ENCODE measurements around the gene BET1L. TPM values are rescaled to one million over a fixed set of nuclear protein-coding genes. Genes with fewer than 3 reads are reported as not detected.

BET1L gene
- total RNA-seq, 1 donor from 2014 or later, result 73.2 TPM

DNA sequence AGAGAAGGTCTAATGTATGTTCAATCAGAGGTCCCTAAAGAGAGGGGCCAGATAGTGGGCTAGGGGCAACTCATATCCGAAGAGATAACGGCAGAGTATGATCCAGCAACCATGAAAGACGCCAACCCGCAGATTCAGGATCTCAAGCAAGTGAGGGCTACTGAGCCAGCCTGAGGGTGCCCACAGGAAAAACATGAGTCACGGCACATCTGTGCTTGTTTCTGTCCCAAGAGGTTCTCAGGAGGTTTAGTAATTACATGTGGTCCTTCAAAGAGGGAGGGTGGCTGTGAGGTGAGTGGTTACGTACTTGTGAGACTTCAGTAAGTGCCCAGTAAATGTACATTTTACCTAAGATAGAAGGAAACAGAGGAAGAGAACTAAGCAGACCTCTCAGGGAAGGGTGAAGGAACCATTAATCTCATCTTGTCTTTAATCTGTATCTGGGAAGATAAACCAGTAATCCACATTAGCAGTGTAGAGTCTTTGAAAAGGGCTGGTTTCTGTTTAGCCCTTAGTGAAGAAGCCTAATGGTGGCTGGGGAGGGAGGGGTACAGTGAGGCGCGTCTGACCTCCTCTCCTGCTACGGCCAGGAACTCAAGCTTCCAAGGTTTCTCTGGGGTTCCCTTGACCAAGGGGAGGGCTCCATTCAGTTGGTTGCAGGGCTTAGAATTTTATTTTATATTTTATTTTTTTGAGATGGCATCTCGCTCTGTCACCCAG is 18.7 kb upstream of the BET1L start:
- H3K79me2 ChIP-seq (ENCODE audit: insufficient read depth, low read length), result peaks cover 3% of the 10 kb centered on the region
- H3K4me3 ChIP-seq (ENCODE audit: insufficient read depth, low read depth, low read length), result no peak overlapping the region
- H3K4me3 Mint-ChIP-seq (ENCODE audit: unreplicated experiment), result no peak overlapping the region
- DNase-seq (ENCODE audit: low read depth), result peak; percentile 31
- no peaks in the 10 kb centered on the region for H3K9me3 Mint-ChIP-seq (ENCODE audit: unreplicated experiment)
- no peak overlapping the region for H3K27ac Mint-ChIP-seq (ENCODE audit: unreplicated experiment)
- H2AFZ ChIP-seq (ENCODE audit: low read depth, low read length), result no peak overlapping the region
- H3K27ac ChIP-seq (ENCODE audit: low read depth, low read length), result no peak overlapping the region
- H3K36me3 ChIP-seq (ENCODE audit: insufficient read depth, low read length), result no peaks in the 10 kb centered on the region
- no peaks in the 10 kb centered on the region for H3K4me1 ChIP-seq (ENCODE audit: insufficient read depth, low read length)
- no peaks in the 10 kb centered on the region for H3K27me3 ChIP-seq (ENCODE audit: insufficient read depth, low read length)
- TF ChIP-seq, protein P1, sequence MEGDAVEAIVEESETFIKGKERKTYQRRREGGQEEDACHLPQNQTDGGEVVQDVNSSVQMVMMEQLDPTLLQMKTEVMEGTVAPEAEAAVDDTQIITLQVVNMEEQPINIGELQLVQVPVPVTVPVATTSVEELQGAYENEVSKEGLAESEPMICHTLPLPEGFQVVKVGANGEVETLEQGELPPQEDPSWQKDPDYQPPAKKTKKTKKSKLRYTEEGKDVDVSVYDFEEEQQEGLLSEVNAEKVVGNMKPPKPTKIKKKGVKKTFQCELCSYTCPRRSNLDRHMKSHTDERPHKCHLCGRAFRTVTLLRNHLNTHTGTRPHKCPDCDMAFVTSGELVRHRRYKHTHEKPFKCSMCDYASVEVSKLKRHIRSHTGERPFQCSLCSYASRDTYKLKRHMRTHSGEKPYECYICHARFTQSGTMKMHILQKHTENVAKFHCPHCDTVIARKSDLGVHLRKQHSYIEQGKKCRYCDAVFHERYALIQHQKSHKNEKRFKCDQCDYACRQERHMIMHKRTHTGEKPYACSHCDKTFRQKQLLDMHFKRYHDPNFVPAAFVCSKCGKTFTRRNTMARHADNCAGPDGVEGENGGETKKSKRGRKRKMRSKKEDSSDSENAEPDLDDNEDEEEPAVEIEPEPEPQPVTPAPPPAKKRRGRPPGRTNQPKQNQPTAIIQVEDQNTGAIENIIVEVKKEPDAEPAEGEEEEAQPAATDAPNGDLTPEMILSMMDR (IDR thresholded peaks at IDR 0.05; ENCODE audit: insufficient read depth, low read depth, low read length), result no peak
- no peak for TF ChIP-seq EZH2 (IDR thresholded peaks at IDR 0.05; ENCODE audit: insufficient read depth, low read length)
- no peak overlapping the region for H3K9ac ChIP-seq (ENCODE audit: low read length)
- no peaks in the 10 kb centered on the region for H4K20me1 ChIP-seq (ENCODE audit: insufficient read depth, low read length)
- peaks cover 11% of the 10 kb centered on the region for H3K36me3 Mint-ChIP-seq (ENCODE audit: low read depth, unreplicated experiment)
- no peak overlapping the region for H3K4me2 ChIP-seq (ENCODE audit: low read length)
- FAIRE-seq, result no peak
- H3K27me3 Mint-ChIP-seq (ENCODE audit: low read depth, unreplicated experiment), result no peaks in the 10 kb centered on the region
- no peaks in the 10 kb centered on the region for H3K9me3 ChIP-seq (ENCODE audit: insufficient read depth, low read depth, low read length)
- H3K4me1 Mint-ChIP-seq (ENCODE audit: low read depth, unreplicated experiment), result peaks cover 4% of the 10 kb centered on the region

DNA sequence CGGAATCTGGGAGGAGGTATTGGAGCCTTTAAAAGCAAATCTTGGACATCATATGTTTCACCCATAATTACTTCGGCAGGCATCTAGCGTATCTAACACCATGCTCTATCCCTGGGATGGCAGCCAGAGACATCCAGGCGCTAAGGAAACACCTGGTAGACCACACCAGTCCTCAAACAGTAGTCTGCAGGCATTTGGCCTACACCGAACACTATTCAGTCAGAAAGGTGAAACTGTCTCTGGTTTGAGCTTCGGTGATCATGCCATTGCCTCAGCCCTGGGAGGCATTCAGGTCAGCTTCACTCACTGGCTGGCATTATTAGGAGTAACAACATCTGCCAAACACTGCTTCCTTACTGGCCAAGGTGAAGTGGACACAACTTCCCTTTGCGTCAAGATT is 17.2 kb upstream of the BET1L start:
- Mint-ChIP-seq H3K4me1 (ENCODE audit: low read depth, unreplicated experiment) (peaks cover 4% of the 10 kb centered on the region), H3K27me3 (ENCODE audit: low read depth, unreplicated experiment) (no peaks in the 10 kb centered on the region), H3K27ac (ENCODE audit: unreplicated experiment) (no peak overlapping the region), H3K4me3 (ENCODE audit: unreplicated experiment) (no peak overlapping the region), H3K9me3 (ENCODE audit: unreplicated experiment) (no peaks in the 10 kb centered on the region), H3K36me3 (ENCODE audit: low read depth, unreplicated experiment) (peaks cover 11% of the 10 kb centered on the region)
- no peak for DNase-seq (ENCODE audit: low read depth)
- H4K20me1 ChIP-seq (ENCODE audit: insufficient read depth, low read length), result no peaks in the 10 kb centered on the region
- H3K4me2 ChIP-seq (ENCODE audit: low read length), result no peak overlapping the region
- no peaks in the 10 kb centered on the region for H3K4me1 ChIP-seq (ENCODE audit: insufficient read depth, low read length)
- H2AFZ ChIP-seq (ENCODE audit: low read depth, low read length), result no peak overlapping the region
- H3K79me2 ChIP-seq (ENCODE audit: insufficient read depth, low read length), result peaks cover 3% of the 10 kb centered on the region
- no peaks in the 10 kb centered on the region for H3K27me3 ChIP-seq (ENCODE audit: insufficient read depth, low read length)
- H3K36me3 ChIP-seq (ENCODE audit: insufficient read depth, low read length), result no peaks in the 10 kb centered on the region
- no peak overlapping the region for H3K4me3 ChIP-seq (ENCODE audit: insufficient read depth, low read depth, low read length)
- H3K9ac ChIP-seq (ENCODE audit: low read length), result no peak overlapping the region
- TF ChIP-seq, protein P1 (IDR thresholded peaks at IDR 0.05; ENCODE audit: insufficient read depth, low read depth, low read length), result no peak
- TF ChIP-seq EZH2 (IDR thresholded peaks at IDR 0.05; ENCODE audit: insufficient read depth, low read length), result no peak
- H3K9me3 ChIP-seq (ENCODE audit: insufficient read depth, low read depth, low read length), result no peaks in the 10 kb centered on the region
- no peak for FAIRE-seq
- H3K27ac ChIP-seq (ENCODE audit: low read depth, low read length), result no peak overlapping the region

DNA sequence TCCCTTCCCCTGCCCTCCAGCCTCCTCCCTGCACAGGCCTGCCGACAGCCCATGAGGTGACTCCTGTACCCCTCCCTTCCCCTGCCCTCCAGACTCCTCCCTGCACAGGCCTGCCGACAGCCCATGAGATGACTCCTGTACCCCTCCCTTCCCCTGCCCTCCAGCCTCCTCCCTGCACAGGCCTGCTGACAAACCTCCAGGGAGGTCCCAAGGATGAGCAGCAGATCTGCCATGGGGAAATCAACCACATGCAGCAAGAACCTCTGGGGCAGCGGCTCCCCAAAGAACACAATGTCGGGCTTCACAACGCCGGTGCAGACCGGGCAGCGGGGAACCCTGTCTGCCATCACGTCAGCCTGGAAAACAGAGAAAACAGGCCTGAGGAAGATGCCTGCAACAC is 16.7 kb upstream of the BET1L start:
- H3K9ac ChIP-seq (ENCODE audit: low read length), result no peak overlapping the region
- no peak overlapping the region for H3K27ac ChIP-seq (ENCODE audit: low read depth, low read length)
- no peaks in the 10 kb centered on the region for H3K27me3 Mint-ChIP-seq (ENCODE audit: low read depth, unreplicated experiment)
- TF ChIP-seq, protein P1 (IDR thresholded peaks at IDR 0.05; ENCODE audit: insufficient read depth, low read depth, low read length), result no peak
- TF ChIP-seq EZH2 (IDR thresholded peaks at IDR 0.05; ENCODE audit: insufficient read depth, low read length), result no peak
- H3K27me3 ChIP-seq (ENCODE audit: insufficient read depth, low read length), result no peaks in the 10 kb centered on the region
- peaks cover 3% of the 10 kb centered on the region for H3K79me2 ChIP-seq (ENCODE audit: insufficient read depth, low read length)
- FAIRE-seq (no peak), DNase-seq (ENCODE audit: low read depth) (no peak)
- H3K27ac Mint-ChIP-seq (ENCODE audit: unreplicated experiment), result no peak overlapping the region
- no peaks in the 10 kb centered on the region for H3K9me3 ChIP-seq (ENCODE audit: insufficient read depth, low read depth, low read length)
- H3K4me3 Mint-ChIP-seq (ENCODE audit: unreplicated experiment), result no peak overlapping the region
- no peaks in the 10 kb centered on the region for H3K36me3 ChIP-seq (ENCODE audit: insufficient read depth, low read length)
- H3K4me1 ChIP-seq (ENCODE audit: insufficient read depth, low read length), result no peaks in the 10 kb centered on the region
- H3K4me3 ChIP-seq (ENCODE audit: insufficient read depth, low read depth, low read length), result no peak overlapping the region
- peaks cover 4% of the 10 kb centered on the region for H3K4me1 Mint-ChIP-seq (ENCODE audit: low read depth, unreplicated experiment)
- peaks cover 11% of the 10 kb centered on the region for H3K36me3 Mint-ChIP-seq (ENCODE audit: low read depth, unreplicated experiment)
- no peaks in the 10 kb centered on the region for H4K20me1 ChIP-seq (ENCODE audit: insufficient read depth, low read length)
- no peak overlapping the region for H2AFZ ChIP-seq (ENCODE audit: low read depth, low read length)
- no peaks in the 10 kb centered on the region for H3K9me3 Mint-ChIP-seq (ENCODE audit: unreplicated experiment)
- no peak overlapping the region for H3K4me2 ChIP-seq (ENCODE audit: low read length)

All from astrocyte (in vitro differentiated cells and primary cell).